Brain microvascular endothelial cell (primary cell): Measurements from ENCODE around the gene ASAP3.

ENCODE experiments used
- DNase-seq: peaks from one replicate; pipeline ENCODE4 v3.0.0-alpha.2; 2020
- H3K27ac ChIP-seq: fragments of 250-450 bp; sonication (Bioruptor Pico); 2 replicates; pipeline ENCODE4 v1.5.1; 2020; ENCODE audit warnings: mild to moderate bottlenecking, moderate library complexity
- H3K27me3 ChIP-seq: fragments of 250-450 bp; sonication (Bioruptor Pico); replicated peaks from 2 replicates; pipeline ENCODE4 v1.5.1; 2020; ENCODE audit warnings: mild to moderate bottlenecking
- H3K36me3 ChIP-seq: fragments of 250-450 bp; sonication (Bioruptor Pico); replicated peaks from 2 replicates; pipeline ENCODE4 v1.5.1; 2020; ENCODE audit warnings: mild to moderate bottlenecking
- H3K4me3 ChIP-seq: 2 replicates; pipeline ENCODE4 v1.5.1; 2011; ENCODE audit warnings: low read depth, mild to moderate bottlenecking, control low read depth, low read length, moderate library complexity
- in situ Hi-C: cut with HindIII; loops from 2 replicates; pipeline ENCODE4 v1.10.0; 2017; ENCODE audit warnings: low sequenced_read_pairs, low pct_ligation_motif_present
- TF ChIP-seq, protein P1 (sequence below): IDR thresholded peaks from 2 replicates; pipeline ENCODE4 v1.5.1; 2011; ENCODE audit warnings: low read depth, mild to moderate bottlenecking, moderate library complexity, low read length, control low read depth, inconsistent platforms; ENCODE audit errors: missing control alignments

The ASAP3 gene

DNA sequence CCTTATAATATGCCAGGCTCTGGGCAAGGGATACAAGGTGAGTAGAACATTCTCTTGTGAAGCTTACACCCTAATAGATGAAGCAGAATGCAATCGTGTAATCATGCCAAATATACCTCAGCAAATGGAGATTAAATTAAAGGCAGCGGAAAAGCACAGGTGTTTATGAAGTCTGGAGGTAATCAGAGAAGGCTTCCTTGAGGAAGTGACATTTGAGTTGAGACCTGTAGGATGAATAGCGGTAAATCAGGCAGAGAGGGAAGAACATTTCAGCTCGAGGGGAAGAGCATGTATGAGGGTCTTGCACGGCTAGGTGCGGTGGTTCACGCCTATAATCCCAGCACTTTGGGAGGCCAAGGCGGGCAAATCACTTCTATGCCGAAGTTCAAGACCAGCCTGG is 33.6 kb upstream of the ASAP3 start:
- H3K27ac ChIP-seq = no peak overlapping the region
- no peaks in the 10 kb centered on the region for H3K27me3 ChIP-seq
- H3K4me3 ChIP-seq = no peak overlapping the region
- in situ Hi-C loops = loop anchor here (25.0 kb wide), 1 partner anchor 105 kb away; the partner anchor contains the start of gene TCEA3
- TF ChIP-seq, protein P1, sequence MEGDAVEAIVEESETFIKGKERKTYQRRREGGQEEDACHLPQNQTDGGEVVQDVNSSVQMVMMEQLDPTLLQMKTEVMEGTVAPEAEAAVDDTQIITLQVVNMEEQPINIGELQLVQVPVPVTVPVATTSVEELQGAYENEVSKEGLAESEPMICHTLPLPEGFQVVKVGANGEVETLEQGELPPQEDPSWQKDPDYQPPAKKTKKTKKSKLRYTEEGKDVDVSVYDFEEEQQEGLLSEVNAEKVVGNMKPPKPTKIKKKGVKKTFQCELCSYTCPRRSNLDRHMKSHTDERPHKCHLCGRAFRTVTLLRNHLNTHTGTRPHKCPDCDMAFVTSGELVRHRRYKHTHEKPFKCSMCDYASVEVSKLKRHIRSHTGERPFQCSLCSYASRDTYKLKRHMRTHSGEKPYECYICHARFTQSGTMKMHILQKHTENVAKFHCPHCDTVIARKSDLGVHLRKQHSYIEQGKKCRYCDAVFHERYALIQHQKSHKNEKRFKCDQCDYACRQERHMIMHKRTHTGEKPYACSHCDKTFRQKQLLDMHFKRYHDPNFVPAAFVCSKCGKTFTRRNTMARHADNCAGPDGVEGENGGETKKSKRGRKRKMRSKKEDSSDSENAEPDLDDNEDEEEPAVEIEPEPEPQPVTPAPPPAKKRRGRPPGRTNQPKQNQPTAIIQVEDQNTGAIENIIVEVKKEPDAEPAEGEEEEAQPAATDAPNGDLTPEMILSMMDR = no peak
- DNase-seq = no peak
- no peaks in the 10 kb centered on the region for H3K36me3 ChIP-seq

DNA sequence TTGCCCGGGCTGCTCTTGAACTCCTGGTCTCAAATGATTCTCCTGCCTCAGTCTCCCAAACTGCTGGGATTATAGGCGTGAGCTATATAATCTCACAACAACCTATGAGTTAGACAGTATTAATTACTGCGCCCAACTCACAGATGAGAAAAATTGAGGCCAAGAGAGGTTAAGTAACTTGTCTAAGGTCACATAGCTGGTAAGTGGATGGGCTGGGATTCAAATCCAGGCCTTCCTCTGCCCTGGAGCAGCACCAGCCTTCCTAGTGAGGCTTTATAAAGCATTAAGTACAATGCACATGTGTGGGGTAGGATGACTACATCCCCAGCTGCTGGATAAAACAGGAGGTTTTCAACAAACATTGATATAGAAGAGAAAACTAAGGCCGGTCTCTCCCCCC is 31.9 kb upstream of the ASAP3 start:
- TF ChIP-seq, protein P1 = no peak
- DNase-seq = no peak
- in situ Hi-C loops = loop anchor here (25.0 kb wide), 1 partner anchor 104 kb away; the partner anchor contains the start of gene TCEA3
- Histone ChIP-seq H3K27ac (no peak overlapping the region), H3K36me3 (no peaks in the 10 kb centered on the region), H3K4me3 (no peak overlapping the region), H3K27me3 (no peaks in the 10 kb centered on the region)

DNA sequence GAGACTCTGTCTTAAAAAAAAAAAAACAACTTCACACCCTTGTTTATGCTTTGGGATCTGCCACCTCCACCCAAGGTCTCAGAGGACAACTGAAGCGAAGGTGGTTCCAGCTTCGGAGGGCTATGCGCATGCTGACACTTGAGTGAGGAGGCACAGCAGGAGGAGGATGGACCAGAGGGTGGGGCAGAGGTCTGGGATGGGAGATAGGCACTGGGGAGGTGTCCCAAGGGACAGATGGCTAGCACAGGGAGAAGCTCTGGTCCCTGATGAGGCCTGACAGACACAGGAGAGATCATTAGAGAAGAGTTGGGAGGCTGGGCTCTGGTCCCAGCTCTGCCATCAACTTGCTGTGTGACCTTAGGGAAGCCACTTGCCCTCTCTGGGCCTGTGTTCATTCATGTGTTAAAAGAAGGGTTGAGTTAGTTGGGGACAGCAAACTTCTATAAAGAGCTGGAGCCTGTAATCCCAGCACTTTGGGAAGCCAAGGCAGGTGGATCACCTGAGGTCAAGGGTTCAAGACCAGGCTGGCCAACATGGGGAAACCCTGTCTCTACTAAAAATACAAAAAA is 30.2 kb upstream of the ASAP3 start:
- Histone ChIP-seq H3K27ac (no peak overlapping the region), H3K27me3 (no peaks in the 10 kb centered on the region), H3K36me3 (no peaks in the 10 kb centered on the region), H3K4me3 (no peak overlapping the region)
- in situ Hi-C loops = loop anchor here (25.0 kb wide), 1 partner anchor 102 kb away; the partner anchor contains the start of gene TCEA3
- TF ChIP-seq, protein P1 = no peak
- DNase-seq = no peak

DNA sequence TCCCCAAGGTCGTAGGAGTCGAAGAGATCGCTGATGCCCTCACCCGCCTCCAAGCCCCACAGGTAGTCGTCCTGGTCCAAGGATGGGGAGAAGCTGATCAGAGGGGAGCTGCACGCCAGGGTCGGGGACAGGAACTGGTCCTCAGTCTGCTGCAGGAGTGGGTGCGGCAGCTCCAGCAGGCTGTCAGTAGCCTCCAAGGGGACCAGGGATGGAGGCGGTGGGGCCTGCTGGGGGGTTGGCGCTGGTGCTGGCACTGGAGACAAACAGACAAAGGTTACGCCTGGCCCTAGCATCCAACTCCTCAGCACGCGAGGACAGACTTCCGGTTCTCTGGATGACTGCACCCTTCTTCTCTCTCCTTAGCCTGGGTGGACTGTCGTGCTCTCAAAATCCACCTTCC is 25.9 kb upstream of the ASAP3 start:
- Histone ChIP-seq H3K27me3 (no peaks in the 10 kb centered on the region), H3K27ac (no peak overlapping the region), H3K36me3 (no peaks in the 10 kb centered on the region), H3K4me3 (no peak overlapping the region)
- no peak for DNase-seq
- TF ChIP-seq, protein P1 = no peak
- in situ Hi-C loops = loop anchor here (25.0 kb wide), 1 partner anchor 98 kb away; the partner anchor contains the start of gene TCEA3

DNA sequence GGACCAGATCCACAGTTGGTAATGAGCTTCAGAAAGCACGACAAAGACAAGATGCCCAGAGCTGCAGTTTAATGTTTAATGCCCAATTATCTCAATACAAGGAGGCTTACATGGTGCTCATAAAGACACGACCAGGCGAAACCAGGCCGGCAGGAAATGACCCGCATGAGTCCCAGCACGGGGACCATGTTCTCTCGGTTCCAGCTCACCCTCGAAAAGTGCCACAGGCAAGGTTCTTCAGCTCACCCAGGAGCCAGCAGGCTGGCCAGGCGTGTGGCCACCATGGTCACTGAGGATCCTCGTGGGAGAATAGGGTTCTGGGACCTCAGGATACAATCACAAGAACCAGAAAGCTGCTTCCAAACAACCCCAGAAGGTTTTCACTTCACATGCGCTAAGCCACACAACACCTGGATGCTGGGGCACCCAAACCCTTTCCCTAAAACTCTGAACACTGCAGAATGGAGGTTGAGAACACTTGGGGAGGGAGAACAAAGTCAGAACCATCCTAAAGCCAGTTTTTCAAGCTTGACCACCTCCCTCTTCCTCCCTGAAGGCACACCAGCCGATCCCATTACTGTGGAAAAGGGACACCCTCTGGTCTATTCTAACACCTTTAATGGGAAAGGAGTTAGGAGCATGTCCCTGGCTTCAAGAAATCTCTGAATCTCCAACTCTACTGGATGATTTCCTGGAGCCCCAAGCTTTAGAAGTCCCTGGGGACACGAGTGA is 22.6 kb upstream of the ASAP3 start:
- H3K27ac ChIP-seq = no peak overlapping the region
- in situ Hi-C loops = loop anchor here (25.0 kb wide), 1 partner anchor 94 kb away; the partner anchor contains the start of gene TCEA3
- H3K27me3 ChIP-seq = no peaks in the 10 kb centered on the region
- no peaks in the 10 kb centered on the region for H3K36me3 ChIP-seq
- TF ChIP-seq, protein P1 = no peak
- H3K4me3 ChIP-seq = no peak overlapping the region
- no peak for DNase-seq
